ENCODE results near the gene PRKAR2A.
"Not testable (repeated sequence)": the region's sequence is repeated elsewhere in the genome, so short reads cannot be mapped to it uniquely, and the experiment has no call there.

PRKAR2A gene

GRCh38 chr3:48837163-48837562, 10.5 kb downstream of the PRKAR2A start:
- no peak for DNase-seq (ENCODE audit: low read depth)

DNA sequence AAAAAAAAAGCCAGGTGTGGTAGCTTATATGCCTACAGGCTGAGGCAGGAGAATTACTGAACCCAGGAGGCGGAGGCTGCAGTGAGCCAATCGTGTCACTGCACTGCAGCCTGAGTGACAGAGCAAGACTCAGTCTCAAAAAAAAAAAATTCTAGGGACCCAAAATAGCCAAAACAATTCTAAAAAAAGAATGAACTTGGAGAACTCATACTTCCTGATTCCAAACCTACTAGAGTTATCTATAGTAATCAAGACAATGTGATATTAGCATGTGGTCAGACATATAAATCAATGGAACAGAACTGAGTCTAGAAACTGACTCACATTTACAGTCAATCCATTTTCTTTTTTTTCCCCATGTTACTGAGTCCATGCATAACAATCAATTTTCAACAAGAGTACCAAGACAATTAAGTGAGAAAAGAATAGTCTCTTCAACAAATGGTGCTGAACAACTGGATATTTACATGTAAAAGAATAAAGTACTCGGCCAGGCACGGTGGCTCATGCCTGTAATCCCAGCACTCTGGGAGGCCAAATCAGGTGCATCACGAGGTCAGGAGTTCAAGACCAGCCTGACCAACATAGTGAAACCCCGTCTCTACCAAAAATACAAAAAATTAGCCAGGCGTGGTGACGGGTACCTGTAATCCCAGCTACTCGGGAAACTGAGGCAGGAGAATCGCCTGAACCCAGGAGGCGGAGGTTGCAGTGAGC, 11.9 kb downstream of the PRKAR2A start:
- DNase-seq (ENCODE audit: low read depth) = no peak

DNA sequence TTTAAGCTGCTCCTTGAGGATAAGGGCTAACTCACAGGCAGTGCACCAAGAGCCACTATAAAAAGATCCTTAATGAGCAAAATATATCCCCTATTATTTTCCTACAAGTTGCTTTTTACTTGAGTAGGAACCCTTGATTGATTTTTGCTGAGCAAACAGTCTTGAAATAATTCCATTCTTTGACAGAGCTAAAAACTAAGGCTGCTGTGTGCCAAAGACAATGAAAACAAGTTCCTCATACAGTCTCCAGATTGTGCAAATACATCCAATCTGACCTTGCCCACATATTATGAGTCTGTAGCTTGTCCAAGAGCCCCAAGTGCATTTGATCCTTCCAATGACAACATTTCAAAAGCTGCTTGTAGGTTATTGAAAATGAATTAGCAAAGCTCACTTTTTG, 15.0 kb downstream of the PRKAR2A start:
- DNase-seq (ENCODE audit: low read depth) = no peak

GRCh38 chr3:48830715-48831114, 17.0 kb downstream of the PRKAR2A start:
- DNase-seq (ENCODE audit: low read depth) = no peak

- not testable (repeated sequence) for DNase-seq (ENCODE audit: low read depth)
Observed at GRCh38 chr3:48829525-48829924, 18.1 kb downstream of the PRKAR2A start.

DNA sequence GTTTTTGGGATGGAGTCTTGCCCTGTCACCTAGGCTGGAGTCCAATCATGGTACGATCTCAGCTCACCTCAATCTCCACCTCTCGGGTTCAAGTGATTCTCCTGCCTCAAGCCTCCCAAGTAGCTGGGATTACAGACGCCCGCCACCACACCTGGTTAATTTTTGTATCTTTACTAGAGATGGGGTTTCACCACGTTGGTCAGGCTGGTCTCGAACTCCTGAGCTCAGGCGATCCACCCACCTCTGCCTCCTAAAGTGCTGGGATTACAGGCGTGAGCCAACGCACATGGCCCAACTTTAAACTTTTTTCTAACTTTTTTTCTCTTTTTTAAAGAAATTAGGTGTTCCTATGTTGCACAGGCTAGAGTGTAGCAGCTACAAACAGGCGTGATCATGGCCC, 19.8 kb downstream of the PRKAR2A start:
- DNase-seq (ENCODE audit: low read depth) = not testable (repeated sequence)

DNA sequence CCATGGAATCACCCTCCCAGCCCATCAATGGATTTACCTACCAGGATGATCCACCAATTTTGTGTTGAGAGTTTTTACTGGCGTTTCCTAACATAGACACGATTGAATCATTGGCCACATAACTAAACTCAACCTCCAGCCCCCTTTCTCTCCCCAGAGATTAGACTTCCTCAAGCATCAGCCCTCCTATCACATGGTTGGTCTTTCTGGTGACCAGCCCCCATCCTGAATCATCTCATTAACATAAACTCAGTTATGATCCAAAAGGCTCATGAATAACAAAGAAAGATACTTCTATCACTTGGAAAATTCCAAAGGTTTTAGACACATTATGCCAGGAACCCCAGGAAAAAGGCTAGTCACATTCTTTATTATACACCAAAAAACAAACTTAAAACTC, 21.2 kb downstream of the PRKAR2A start:
- no peak for DNase-seq (ENCODE audit: low read depth)

DNA sequence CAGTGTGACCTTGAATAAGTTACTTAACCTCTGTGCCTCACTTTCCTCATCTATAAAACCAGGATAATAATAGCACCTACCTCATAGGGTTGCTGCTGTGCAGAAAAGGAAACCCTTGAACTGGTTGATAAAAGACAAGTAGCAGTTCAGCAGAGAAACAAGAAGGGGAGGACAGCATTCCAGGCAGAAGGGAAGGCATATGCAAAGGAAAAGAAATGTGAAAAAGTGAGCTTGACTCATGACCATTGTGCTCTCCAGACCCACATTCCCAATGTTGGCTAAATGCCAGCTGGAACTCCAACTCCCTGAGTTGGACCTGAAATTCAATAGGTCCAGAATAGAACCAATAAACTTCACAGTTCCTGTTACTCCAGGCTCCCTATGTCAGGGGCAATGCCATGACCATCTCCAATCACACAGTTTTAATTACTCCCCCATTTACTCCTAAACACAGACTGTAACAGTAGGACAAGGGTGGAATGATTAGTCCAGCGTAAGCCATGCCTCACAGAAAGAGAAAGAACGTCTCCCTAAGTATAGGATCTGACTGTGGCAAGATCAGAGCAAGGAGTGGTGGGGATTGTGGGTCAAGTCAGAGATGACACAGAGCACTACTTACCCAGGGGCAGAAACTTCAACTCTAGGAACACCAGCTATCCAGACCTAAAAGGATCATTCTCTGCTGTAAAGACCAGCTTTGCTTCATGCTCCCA, 26.9 kb downstream of the PRKAR2A start:
- DNase-seq (ENCODE audit: low read depth) = no peak

- no peak for DNase-seq (ENCODE audit: low read depth)
Observed at GRCh38 chr3:48819234-48820221, 28.1 kb downstream of the PRKAR2A start.

DNA sequence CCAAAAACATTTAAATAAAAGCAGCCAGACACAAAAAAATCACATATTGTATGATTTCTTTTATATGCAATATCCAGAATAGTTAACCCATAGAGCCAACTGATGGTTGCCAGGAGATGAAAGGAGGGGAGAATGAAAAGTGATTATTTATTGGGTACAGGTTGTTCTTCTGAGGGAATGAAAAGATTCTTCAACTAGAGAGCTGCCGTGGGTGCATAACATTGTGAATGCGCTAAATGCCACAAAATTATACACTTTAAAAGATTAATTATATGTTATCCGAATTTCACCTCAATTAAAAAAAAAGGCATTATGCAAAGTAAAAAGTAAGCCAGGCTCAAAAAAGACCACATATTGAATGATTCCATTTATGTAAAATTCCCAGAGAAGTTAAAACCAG, 36.1 kb downstream of the PRKAR2A start:
- DNase-seq (ENCODE audit: low read depth) = no peak

DNA sequence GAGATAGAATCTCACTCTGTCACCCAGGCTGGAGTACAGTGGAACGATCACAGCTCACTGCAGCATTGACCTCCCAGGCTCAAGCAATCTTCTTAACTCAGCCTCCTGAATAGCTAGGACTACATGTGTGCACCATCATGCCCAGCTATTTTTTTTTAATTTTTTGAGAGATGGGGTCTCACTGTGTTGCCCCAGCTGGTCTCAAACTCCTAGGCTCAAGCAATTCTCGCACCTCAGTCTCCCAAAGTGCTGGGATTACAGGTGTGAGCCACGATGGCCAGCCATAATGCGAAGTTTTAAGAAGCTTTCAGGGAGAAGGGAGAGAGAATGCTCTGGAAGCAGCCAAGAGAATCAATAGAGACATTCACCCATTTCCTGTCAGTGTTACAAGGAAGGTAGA, 42.7 kb downstream of the PRKAR2A start:
- DNase-seq (ENCODE audit: low read depth) = no peak

DNA sequence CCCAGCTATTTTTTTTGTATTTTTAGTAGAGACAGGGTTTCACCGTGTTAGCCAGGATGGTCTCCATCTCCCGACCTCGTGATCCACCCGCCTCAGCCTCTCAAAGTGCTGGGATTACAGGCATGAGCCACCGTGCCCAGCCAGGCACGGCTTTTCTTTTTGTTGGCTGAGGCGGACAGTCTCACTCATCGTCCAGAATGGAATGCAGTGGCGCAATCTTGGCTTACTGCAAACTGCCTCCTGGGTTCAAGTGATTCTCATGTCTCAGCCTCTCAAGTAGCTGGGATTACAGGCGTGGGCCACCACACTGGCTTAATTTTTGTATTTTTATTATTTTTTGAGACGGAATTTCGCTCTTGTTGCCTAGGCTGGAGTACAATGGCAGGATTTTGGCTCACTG, 46.8 kb downstream of the PRKAR2A start:
- DNase-seq (ENCODE audit: low read depth) = not testable (repeated sequence)

GRCh38 chr3:48798998-48799397, 48.7 kb downstream of the PRKAR2A start:
- no peak for DNase-seq (ENCODE audit: low read depth)

- DNase-seq (ENCODE audit: low read depth) = no peak
Observed at GRCh38 chr3:48797626-48798025, 50.0 kb downstream of the PRKAR2A start.

GRCh38 chr3:48795997-48796732, 51.5 kb downstream of the PRKAR2A start:
- no peak for DNase-seq (ENCODE audit: low read depth)

DNA sequence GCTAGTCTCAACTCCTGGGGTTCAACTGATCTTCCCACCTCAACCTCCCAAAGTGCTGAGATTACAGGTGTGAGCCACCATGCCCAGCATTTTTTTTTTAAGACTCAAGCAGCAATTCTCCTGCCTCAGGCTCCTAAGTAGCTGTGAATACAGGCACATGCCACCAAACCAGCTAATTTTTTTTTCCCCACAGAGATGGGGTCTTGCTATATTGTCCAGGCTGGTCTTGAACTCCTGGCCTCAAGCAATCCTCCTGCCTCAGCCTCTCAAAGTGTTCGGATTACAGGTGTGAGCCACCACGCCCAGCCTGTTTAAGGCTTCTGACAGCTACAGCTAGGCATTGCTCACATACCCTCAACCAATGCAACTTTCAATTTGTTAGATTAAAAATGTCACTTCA, 54.2 kb downstream of the PRKAR2A start:
- not testable (repeated sequence) for DNase-seq (ENCODE audit: low read depth)

GRCh38 chr3:48789665-48790064, 58.0 kb downstream of the PRKAR2A start:
- DNase-seq (ENCODE audit: low read depth) = no peak

DNA sequence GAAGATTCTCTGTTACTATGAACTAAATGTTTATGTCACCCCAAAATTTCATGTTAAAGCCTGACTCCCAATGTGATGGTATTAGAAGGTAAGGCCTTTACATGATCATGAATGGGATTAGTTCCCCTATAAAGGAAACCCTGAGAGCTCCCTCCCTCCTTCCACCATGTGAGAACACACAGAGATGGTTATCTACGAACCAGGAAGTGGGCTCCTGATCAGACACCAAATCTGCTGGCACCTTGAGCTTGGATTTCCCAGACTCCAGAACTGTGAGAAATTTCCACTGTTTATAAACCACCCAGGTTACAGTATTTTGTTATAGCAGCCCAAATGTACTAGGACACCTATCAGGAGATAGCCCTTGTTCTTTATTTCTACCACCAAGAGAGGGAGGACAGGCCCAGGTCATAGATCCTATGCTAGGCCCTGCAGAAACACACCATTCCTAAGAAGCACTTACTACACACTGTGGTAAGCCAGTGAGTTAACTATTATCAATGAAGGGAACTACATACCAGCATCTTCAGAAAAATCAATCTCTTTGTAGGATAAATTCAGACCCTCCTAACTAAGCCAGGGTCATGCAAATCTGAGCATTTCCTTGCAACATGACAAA, 59.0 kb downstream of the PRKAR2A start:
- DNase-seq (ENCODE audit: low read depth) = no peak

DNA sequence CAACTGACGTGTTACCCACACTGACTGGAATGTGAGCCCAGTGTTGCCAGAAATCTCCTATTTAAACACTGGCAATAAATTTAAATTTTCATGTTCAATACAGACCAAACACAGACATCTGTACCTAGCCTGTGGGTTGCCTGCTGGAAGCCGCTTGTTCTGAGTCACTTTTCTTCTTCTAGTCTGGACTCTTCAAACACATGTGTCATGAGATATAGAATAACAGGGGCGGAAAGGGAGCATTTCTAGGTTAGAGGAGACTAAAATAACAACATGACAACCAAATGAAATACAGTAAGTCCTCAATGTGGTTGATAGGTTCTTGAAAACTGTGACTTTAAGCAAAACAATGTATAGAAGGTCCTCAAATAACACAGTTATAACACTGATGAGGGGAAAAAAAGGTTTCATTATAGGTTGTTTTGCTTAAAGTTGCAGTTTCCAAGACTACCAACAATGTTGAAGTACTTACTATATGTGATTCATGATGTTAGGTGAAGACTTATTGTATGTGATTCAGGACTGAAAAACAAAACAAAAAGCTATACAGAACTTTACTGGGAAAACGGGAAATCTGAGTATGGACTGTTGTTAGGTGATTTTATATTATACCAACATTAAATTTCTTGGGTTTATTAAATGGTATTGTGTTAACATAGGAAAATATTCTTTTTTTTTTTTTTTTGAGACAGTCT, 63.1 kb downstream of the PRKAR2A start:
- DNase-seq (ENCODE audit: low read depth) = no peak

GRCh38 chr3:48783304-48783703, 64.4 kb downstream of the PRKAR2A start:
- DNase-seq (ENCODE audit: low read depth) = no peak

DNA sequence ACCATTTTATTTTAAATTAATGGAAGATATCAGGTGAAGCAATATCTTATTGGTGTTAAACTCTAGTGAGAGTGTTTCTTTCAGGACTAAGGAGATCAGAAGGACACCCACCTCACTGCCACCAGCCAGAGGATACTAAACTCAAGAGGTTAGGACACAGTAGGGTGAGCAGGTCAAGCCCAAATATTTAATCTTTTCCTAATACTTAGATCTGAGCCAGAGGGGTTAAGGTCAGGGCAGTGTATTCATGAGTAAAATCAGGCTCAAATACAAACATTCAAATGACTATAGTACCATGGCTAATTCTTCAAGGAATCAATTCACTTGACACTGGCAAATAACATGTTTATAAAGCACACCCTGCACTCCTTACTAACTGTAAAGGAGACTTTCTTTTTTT, 65.6 kb downstream of the PRKAR2A start:
- DNase-seq (ENCODE audit: low read depth) = no peak
